Naive thymus-derived CD4-positive, alpha-beta T cell (primary cell): ENCODE results near the gene ENSA. TPM values are rescaled to one million over a fixed set of nuclear protein-coding genes. Genes with fewer than 3 reads are reported as not detected.

Experiments used
- ATAC-seq: fragments of 150-1000 bp; cut with Tn5 transposase; 2 replicates; pipeline ENCODE4 v1.10.0; 2021; ENCODE audit warnings: mild to moderate bottlenecking, moderate library complexity
- CTCF ChIA-PET: fragments of 350-600 bp; sonication (Branson Sonifier 250); formaldehyde crosslinking; loops from one replicate; lab custom pipeline; 2021; ENCODE audit warnings: antibody characterized with exemption; lab: Charles Lee
- POLR2A ChIA-PET: fragments of 350-600 bp; sonication (Branson Sonifier 250); formaldehyde crosslinking; loops from one replicate; lab custom pipeline; 2021; ENCODE audit warnings: antibody characterized with exemption, inconsistent platforms; lab: Charles Lee
- DNase-seq, 9 donors: peaks; one replicate each; pipeline versions ENCODE4 v3.0.0 to v3.0.0-alpha.2; 2020 to 2022; ENCODE audit warnings: mixed read lengths in 1 of 9
- H3K27ac ChIP-seq: one replicate; pipeline ENCODE4 v1.7.0; 2013; ENCODE audit warnings: mild to moderate bottlenecking, low read depth, low read length, moderate library complexity
- H3K27me3 ChIP-seq, 2 donors: one replicate each; pipeline ENCODE4 v1.7.0; 2013; ENCODE audit warnings: low read length in 2 of 2, mild to moderate bottlenecking in 2 of 2, moderate library complexity in 2 of 2; ENCODE audit not compliant: control insufficient read depth in 2 of 2, insufficient read depth in 2 of 2
- H3K36me3 ChIP-seq, 3 experiments: 1 replicate in 2 of 3; 2 replicates in 1 of 3; pipeline ENCODE4 v1.7.0; 2013; ENCODE audit warnings: low read length in 3 of 3, mild to moderate bottlenecking in 3 of 3, moderate library complexity in 1 of 3; ENCODE audit not compliant: insufficient read depth in 3 of 3, control insufficient read depth in 2 of 3
- H3K4me1 ChIP-seq, 2 donors: one replicate each; pipeline ENCODE4 v1.7.0; 2013; ENCODE audit warnings: low read length in 2 of 2, mild to moderate bottlenecking in 2 of 2, moderate library complexity in 1 of 2; ENCODE audit not compliant: control insufficient read depth in 2 of 2, insufficient read depth in 2 of 2
- H3K4me3 ChIP-seq: 2 replicates; pipeline ENCODE4 v1.7.0; 2013; ENCODE audit warnings: mild to moderate bottlenecking, low read length
- H3K9me3 ChIP-seq, 3 experiments: 1 replicate in 2 of 3; 2 replicates in 1 of 3; pipeline ENCODE4 v1.7.0; 2013; ENCODE audit warnings: low read length in 3 of 3; ENCODE audit not compliant: control insufficient read depth in 2 of 3
- H3K27ac Mint-ChIP-seq, 9 donors: one replicate each; pipeline ENCODE4 v1.8.0; 2020 to 2022; ENCODE audit warnings: mixed read lengths in 9 of 9, mild to moderate bottlenecking in 8 of 9, moderate library complexity in 5 of 9, inconsistent platforms in 2 of 9
- H3K27me3 Mint-ChIP-seq, 5 donors: one replicate each; pipeline ENCODE4 v1.8.0; 2021 to 2022; ENCODE audit warnings: mixed read lengths in 5 of 5, mild to moderate bottlenecking in 1 of 5
- H3K36me3 Mint-ChIP-seq, 5 donors: one replicate each; pipeline ENCODE4 v1.8.0; 2020 to 2022; ENCODE audit warnings: mixed read lengths in 5 of 5, mild to moderate bottlenecking in 3 of 5, inconsistent platforms in 1 of 5
- H3K4me1 Mint-ChIP-seq, 7 donors: one replicate each; pipeline ENCODE4 v1.8.0; 2020 to 2022; ENCODE audit warnings: mixed read lengths in 7 of 7, mild to moderate bottlenecking in 3 of 7, inconsistent platforms in 1 of 7
- H3K4me3 Mint-ChIP-seq, 10 donors: one replicate each; pipeline ENCODE4 v1.8.0; 2020 to 2022; ENCODE audit warnings: mild to moderate bottlenecking in 10 of 10, mixed read lengths in 10 of 10, moderate library complexity in 6 of 10, inconsistent platforms in 2 of 10
- H3K9me3 Mint-ChIP-seq, 11 donors: one replicate each; pipeline ENCODE4 v1.8.0; 2020 to 2022; ENCODE audit warnings: mixed read lengths in 11 of 11, mild to moderate bottlenecking in 4 of 11, inconsistent platforms in 1 of 11, moderate library complexity in 1 of 11
- intact Hi-C, 2 donors: fragments of 100-400 bp; cut with micrococcal nuclease; formaldehyde crosslinking; loops; one replicate each; pipeline ENCODE4 v1.15.1; 2023
- polyA plus RNA-seq, 2 donors: library from polyadenylated mRNA; unstranded; fragments of 300-500 nt; fragmentation: Illumina TruSeq; gene quantifications; one replicate each; pipeline ENCODE4 v1.2.3, GENCODE V29; 2021
- total RNA-seq, 6 experiments: library from RNA in 5 of 6; stranded (reverse) in 5 of 6; gene quantifications; 1 replicate in 5 of 6; 2 replicates in 1 of 6; pipeline ENCODE4 v1.2.3 and lab custom pipeline; 2021 to 2026

ENSA gene
- total and polyA plus RNA-seq, 7 experiments from 2014 or later = 59.4 to 178 (median 102) TPM

GRCh38 chr1:150577557-150578271, 51.7 kb downstream of the ENSA start:
- intact Hi-C loops = loop anchor here (2.0 kb wide), 2 partner anchors 43 to 213 kb away; partner anchors contain the start of gene RPRD2 (in 1 of the 2)
- ATAC-seq (peak; percentile 17), DNase-seq (peak in 7 of 9 donors; percentile 64 to 83 (median 70))
- Histone ChIP-seq H3K27me3 (no peaks in the 10 kb centered on the region), H3K9me3 (no peaks in the 10 kb centered on the region), H3K27ac (peak overlapping the region; percentile 97), H3K4me1 (peaks cover 12 to 26% of the 10 kb centered on the region in 2 donors), H3K4me3 (peak overlapping the region; percentile 95), H3K36me3 (peaks cover 40 to 59% (median 47%) of the 10 kb centered on the region in 3 experiments)
- Mint-ChIP-seq H3K36me3 (peaks cover 27 to 65% (median 58%) of the 10 kb centered on the region in 5 donors), H3K4me3 (peak overlapping the region; percentile 92 to 99 (median 95)), H3K27me3 (peaks cover 0 to 7% (median 0%) of the 10 kb centered on the region in 5 donors), H3K27ac (peak overlapping the region; percentile 96 to 99 (median 97)), H3K4me1 (peaks cover 26 to 52% (median 41%) of the 10 kb centered on the region in 7 donors), H3K9me3 (peaks cover 0 to 9% (median 0%) of the 10 kb centered on the region in 11 donors)
- POLR2A ChIA-PET = interaction anchor here (0.7 to 18.9 kb wide), 10 partner anchors 9 to 309 kb away, joined by 3 to 1237 read pairs (median 5); partner anchors contain the start of genes APH1A, ENSA and RPRD2
- CTCF ChIA-PET = interaction anchor here (0.7 to 17.1 kb wide), 5 partner anchors 14 to 407 kb away, joined by 3 to 300 read pairs (median 3); no protein-coding TSS in a partner anchor

GRCh38 chr1:150576794-150577556, 52.4 kb downstream of the ENSA start:
- DNase-seq = no peak
- no peaks in the 10 kb centered on the region for H3K9me3 ChIP-seq
- ChIA-PET POLR2A (interaction anchor here (0.6 to 18.9 kb wide), 14 partner anchors 9 to 308 kb away, joined by 3 to 1237 read pairs (median 3); partner anchors contain the start of genes APH1A, ENSA, GOLPH3L and RPRD2), CTCF (interaction anchor here (0.7 to 17.1 kb wide), 4 partner anchors 14 to 408 kb away, joined by 3 to 300 read pairs (median 3); partner anchors contain the start of gene ENSA)
- Mint-ChIP-seq H3K4me1 (peaks cover 25 to 53% (median 41%) of the 10 kb centered on the region in 7 donors), H3K9me3 (peaks cover 0 to 9% (median 0%) of the 10 kb centered on the region in 11 donors), H3K27ac (peak overlapping the region; percentile 96 to 99 (median 97)), H3K4me3 (peak overlapping the region; percentile 92 to 99 (median 95)), H3K27me3 (peaks cover 0 to 7% (median 0%) of the 10 kb centered on the region in 5 donors), H3K36me3 (peaks cover 27 to 70% (median 62%) of the 10 kb centered on the region in 5 donors)
- H3K4me1 ChIP-seq = peaks cover 19 to 33% of the 10 kb centered on the region in 2 donors
- H3K4me3 ChIP-seq = peak overlapping the region; percentile 95
- peaks cover 40 to 63% (median 47%) of the 10 kb centered on the region in 3 experiments for H3K36me3 ChIP-seq
- H3K27me3 ChIP-seq = no peaks in the 10 kb centered on the region
- ATAC-seq = no peak
- H3K27ac ChIP-seq = peak overlapping the region; percentile 97
- intact Hi-C loops = loop anchor here in 1 of 2 donors (1.0 kb wide), 1 partner anchor 9 kb away; no protein-coding TSS in a partner anchor

- Histone ChIP-seq H3K9me3 (no peaks in the 10 kb centered on the region), H3K4me1 (peaks cover 25 to 39% of the 10 kb centered on the region in 2 donors), H3K27ac (peak overlapping the region; percentile 97), H3K36me3 (peaks cover 40 to 63% (median 47%) of the 10 kb centered on the region in 3 experiments), H3K4me3 (peak overlapping the region; percentile 95), H3K27me3 (no peaks in the 10 kb centered on the region)
- ChIA-PET POLR2A (interaction anchor here (0.6 to 18.9 kb wide), 10 partner anchors 11 to 689 kb away, joined by 3 to 1237 read pairs (median 4); partner anchors contain the start of genes APH1A, ENSA, GOLPH3L and RPRD2), CTCF (interaction anchor here (1.2 to 17.1 kb wide), 3 partner anchors 13 to 53 kb away, joined by 3 to 300 read pairs (median 3); partner anchors contain the start of gene ENSA)
- Mint-ChIP-seq H3K9me3 (peaks cover 0 to 9% (median 0%) of the 10 kb centered on the region in 11 donors), H3K4me1 (peaks cover 25 to 58% (median 43%) of the 10 kb centered on the region in 7 donors), H3K27me3 (peaks cover 0 to 7% (median 0%) of the 10 kb centered on the region in 5 donors), H3K4me3 (peak overlapping the region; percentile 92 to 99 (median 95)), H3K27ac (peak overlapping the region; percentile 94 to 99 (median 97)), H3K36me3 (peaks cover 27 to 70% (median 62%) of the 10 kb centered on the region in 5 donors)
- intact Hi-C loops = loop anchor here in 1 of 2 donors (1.0 kb wide), 1 partner anchor 8 kb away; no protein-coding TSS in a partner anchor
- DNase-seq (no peak), ATAC-seq (no peak)
Observed at GRCh38 chr1:150576367-150576711, 53.1 kb downstream of the ENSA start.

- CTCF ChIA-PET = interaction anchor here (1.2 to 17.1 kb wide), 4 partner anchors 13 to 54 kb away, joined by 3 to 300 read pairs (median 4); partner anchors contain the start of gene ENSA
- peaks cover 27 to 59% (median 43%) of the 10 kb centered on the region in 7 donors for H3K4me1 Mint-ChIP-seq
Observed at GRCh38 chr1:150575518-150576366, 53.7 kb downstream of the ENSA start.

GRCh38 chr1:150575072-150575489, 54.3 kb downstream of the ENSA start:
- no peak for DNase-seq
- Mint-ChIP-seq H3K9me3 (peaks cover 0 to 9% (median 0%) of the 10 kb centered on the region in 11 donors), H3K27ac (peak overlapping the region; percentile 81 to 99 (median 97)), H3K4me1 (peaks cover 29 to 59% (median 43%) of the 10 kb centered on the region in 7 donors), H3K4me3 (peak overlapping the region; percentile 92 to 99 (median 95)), H3K27me3 (peaks cover 0 to 7% (median 0%) of the 10 kb centered on the region in 5 donors), H3K36me3 (peaks cover 27 to 75% (median 69%) of the 10 kb centered on the region in 5 donors)
- intact Hi-C loops = loop anchor here in 1 of 2 donors (1.0 kb wide), 1 partner anchor 8 kb away; no protein-coding TSS in a partner anchor
- H3K9me3 ChIP-seq = no peaks in the 10 kb centered on the region
- no peaks in the 10 kb centered on the region for H3K27me3 ChIP-seq
- CTCF ChIA-PET = interaction anchor here (1.7 to 17.1 kb wide), 2 partner anchors 12 to 45 kb away, joined by 4 to 300 read pairs; no protein-coding TSS in a partner anchor
- peaks cover 40 to 63% (median 52%) of the 10 kb centered on the region in 3 experiments for H3K36me3 ChIP-seq
- ATAC-seq = no peak
- H3K4me1 ChIP-seq = peaks cover 38 to 52% of the 10 kb centered on the region in 2 donors
- POLR2A ChIA-PET = interaction anchor here (0.6 to 18.9 kb wide), 8 partner anchors 10 to 1330 kb away, joined by 3 to 1237 read pairs (median 5); partner anchors contain the start of gene ENSA
- H3K27ac ChIP-seq = peak overlapping the region; percentile 97
- peak overlapping the region; percentile 95 for H3K4me3 ChIP-seq

More at GRCh38 chr1:150575518-150576366, 53.7 kb downstream of the ENSA start:
- ATAC-seq (no peak), DNase-seq (no peak)
- POLR2A ChIA-PET = interaction anchor here (0.6 to 18.9 kb wide), 10 partner anchors 10 to 1329 kb away, joined by 3 to 1237 read pairs (median 4); partner anchors contain the start of genes ENSA and GOLPH3L
- Histone ChIP-seq H3K9me3 (no peaks in the 10 kb centered on the region), H3K4me3 (peak overlapping the region; percentile 95), H3K27me3 (no peaks in the 10 kb centered on the region), H3K4me1 (peaks cover 31 to 45% of the 10 kb centered on the region in 2 donors), H3K36me3 (peaks cover 40 to 63% (median 52%) of the 10 kb centered on the region in 3 experiments), H3K27ac (peak overlapping the region; percentile 97)
- intact Hi-C loops = loop anchor here (1.0 kb wide), 2 partner anchors 7 to 8 kb away; no protein-coding TSS in a partner anchor
- Mint-ChIP-seq H3K9me3 (peaks cover 0 to 9% (median 0%) of the 10 kb centered on the region in 11 donors), H3K27me3 (peaks cover 0 to 7% (median 0%) of the 10 kb centered on the region in 5 donors), H3K4me3 (peak overlapping the region; percentile 92 to 99 (median 95)), H3K27ac (peak overlapping the region; percentile 94 to 99 (median 97)), H3K36me3 (peaks cover 27 to 74% (median 67%) of the 10 kb centered on the region in 5 donors)
